Measurements from ENCODE around the gene MYO15A. TPM values are rescaled to one million over a fixed set of nuclear protein-coding genes. Genes with fewer than 3 reads are reported as not detected.

The MYO15A gene
- total and polyA plus RNA-seq, 2 donors (not counting 1 experiment from before 2014, with no cell fraction given) = 2.5 to 3.1 TPM

DNA sequence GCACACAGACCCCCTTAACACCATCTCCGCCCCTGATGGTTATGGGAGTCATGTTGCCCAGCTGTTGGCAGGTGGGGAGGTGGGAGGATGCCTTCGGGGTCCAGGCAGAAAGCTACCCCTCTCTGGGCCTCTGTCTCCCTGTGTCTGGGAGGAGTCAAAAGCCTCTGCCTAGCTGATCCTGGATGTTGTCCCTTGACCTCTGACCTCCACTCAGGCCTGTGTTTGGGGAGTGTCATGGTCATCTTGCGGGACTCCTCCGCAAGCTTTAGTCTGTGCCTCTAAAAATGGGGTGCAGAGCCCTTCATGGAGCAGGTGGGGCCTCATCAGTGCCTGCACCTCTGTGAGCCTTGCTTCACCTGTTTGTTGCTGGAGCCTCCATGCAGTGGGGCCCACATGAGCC lies 120.7 kb downstream of the MYO15A start:
- Histone ChIP-seq H3K9ac (ENCODE audit: low read length) (no peak overlapping the region), H3K27me3 (replicated peaks in 1 of 4; ENCODE audit: control extremely low read depth in 1 of 4, control insufficient read depth in 3 of 4, insufficient read depth in 4 of 4, low read length in 3 of 4) (no peaks in the 10 kb centered on the region), H3K4me2 (replicated peaks; ENCODE audit: low read depth, low read length, poor library complexity, severe bottlenecking) (no peak overlapping the region), H4K20me1 (ENCODE audit: control insufficient read depth, insufficient read depth, low read length, poor library complexity, severe bottlenecking) (no peaks in the 10 kb centered on the region), H3K4me3 (ENCODE audit: control extremely low read depth in 1 of 5, extremely low read depth in 1 of 5, insufficient read depth in 1 of 5, low read depth in 2 of 5, low read length in 4 of 5) (no peak overlapping the region), H3K79me2 (ENCODE audit: control insufficient read depth, insufficient read depth, low read length) (peaks cover 13% of the 10 kb centered on the region), H3K27ac (ENCODE audit: low read length in 2 of 2) (no peak overlapping the region), H2AFZ (ENCODE audit: insufficient read depth, low read depth, low read length, poor library complexity, severe bottlenecking) (no peak overlapping the region), H3K4me1 (ENCODE audit: control insufficient read depth in 2 of 2, insufficient read depth in 2 of 2, low read length in 2 of 2) (peaks cover 10 to 16% of the 10 kb centered on the region in 2 donors), H3K36me3 (replicated peaks in 1 of 2; ENCODE audit: control extremely low read depth in 1 of 2, control insufficient read depth in 1 of 2, extremely low read depth in 1 of 2, insufficient read depth in 2 of 2, low read length in 1 of 2) (peaks cover 0 to 3% of the 10 kb centered on the region in 2 experiments), H3K9me3 (ENCODE audit: control extremely low read depth in 1 of 3, control insufficient read depth in 2 of 3, insufficient read depth in 1 of 3, low read length in 2 of 3) (no peaks in the 10 kb centered on the region)
- ATAC-seq (ENCODE audit: low read depth) (no peak), DNase-seq (no peak)
- Mint-ChIP-seq H3K27ac (no peak overlapping the region), H3K4me1 (peaks cover 10% of the 10 kb centered on the region), H3K4me3 (no peak overlapping the region), H3K9me3 (ENCODE audit: insufficient read depth) (no peaks in the 10 kb centered on the region), H3K27me3 (no peaks in the 10 kb centered on the region)
- TF ChIP-seq CTCF (IDR thresholded peaks at IDR 0.05) = no peak
- no peak for TF ChIP-seq EZH2 (IDR thresholded peaks at IDR 0.05; ENCODE audit: borderline replicate concordance, insufficient read depth, low read depth, low read length, poor library complexity, severe bottlenecking)
- ChIA-PET CTCF (interaction anchor here (1.0 kb wide), 1 partner anchor 13 kb away, joined by 3 read pairs; no protein-coding TSS in a partner anchor), POLR2A (no interaction called here)
- intact Hi-C loops (cut with micrococcal nuclease) = no loop called here
- 89% methylated on average over 3 of the region's 4 CpGs for WGBS (ENCODE audit: insufficient coverage)

Other genes with a start within 250 kb of the MYO15A start
- 29.7 and 34.4 TPM in 2 replicates for gene TOM1L2, start 136.4 kb upstream of the MYO15A start, total RNA-seq
- gene TOM1L2, start 136.4 kb upstream of the MYO15A start, polyA plus RNA-seq = 25.1 and 27.8 TPM in 2 replicates
- 0.17 TPM in 1 of 2 replicates, not detected in the other for gene DRC3, start 135.9 kb upstream of the MYO15A start, total RNA-seq
- gene DRC3, start 135.9 kb upstream of the MYO15A start, polyA plus RNA-seq = not detected in 2 replicates
- gene ATPAF2, start 69.6 kb upstream of the MYO15A start, total RNA-seq = 73.5 and 79.5 TPM in 2 replicates
- 60.5 and 70.5 TPM in 2 replicates for gene ATPAF2, start 69.6 kb upstream of the MYO15A start, polyA plus RNA-seq
- gene GID4, start 69.3 kb upstream of the MYO15A start, total RNA-seq = 11.6 and 11.8 TPM in 2 replicates
- 4.9 and 5.6 TPM in 2 replicates for gene GID4, start 69.3 kb upstream of the MYO15A start, polyA plus RNA-seq
- 67.8 and 73.1 TPM in 2 replicates for gene DRG2, start 20.8 kb upstream of the MYO15A start, total RNA-seq
- gene DRG2, start 20.8 kb upstream of the MYO15A start, polyA plus RNA-seq = 56.9 and 58.7 TPM in 2 replicates
- gene ALKBH5, start 75.1 kb downstream of the MYO15A start, total RNA-seq = 103 and 104 TPM in 2 replicates
- 63.3 and 97.4 TPM in 2 replicates for gene ALKBH5, start 75.1 kb downstream of the MYO15A start, polyA plus RNA-seq
- gene LLGL1, start 116.9 kb downstream of the MYO15A start, total RNA-seq = 14.9 and 15.7 TPM in 2 replicates
- 12.3 and 15.2 TPM in 2 replicates for gene LLGL1, start 116.9 kb downstream of the MYO15A start, polyA plus RNA-seq
- 335 and 357 TPM in 2 replicates for gene FLII, start 150.0 kb downstream of the MYO15A start, total RNA-seq
- 507 and 531 TPM in 2 replicates for gene FLII, start 150.0 kb downstream of the MYO15A start, polyA plus RNA-seq
- 16.3 and 18.7 TPM in 2 replicates for gene MIEF2, start 151.9 kb downstream of the MYO15A start, total RNA-seq
- 5.6 and 13.3 TPM in 2 replicates for gene MIEF2, start 151.9 kb downstream of the MYO15A start, polyA plus RNA-seq
- 55.8 and 61.7 TPM in 2 replicates for gene TOP3A, start 206.2 kb downstream of the MYO15A start, total RNA-seq
- gene TOP3A, start 206.2 kb downstream of the MYO15A start, polyA plus RNA-seq = 13.2 and 13.4 TPM in 2 replicates
- gene SMCR8, start 206.5 kb downstream of the MYO15A start, total RNA-seq = 47.3 and 48.0 TPM in 2 replicates
- gene SMCR8, start 206.5 kb downstream of the MYO15A start, polyA plus RNA-seq = 16.2 and 17.4 TPM in 2 replicates

Measured in B cell (primary cell).